ENCODE results near the gene CCL21.

DNA sequence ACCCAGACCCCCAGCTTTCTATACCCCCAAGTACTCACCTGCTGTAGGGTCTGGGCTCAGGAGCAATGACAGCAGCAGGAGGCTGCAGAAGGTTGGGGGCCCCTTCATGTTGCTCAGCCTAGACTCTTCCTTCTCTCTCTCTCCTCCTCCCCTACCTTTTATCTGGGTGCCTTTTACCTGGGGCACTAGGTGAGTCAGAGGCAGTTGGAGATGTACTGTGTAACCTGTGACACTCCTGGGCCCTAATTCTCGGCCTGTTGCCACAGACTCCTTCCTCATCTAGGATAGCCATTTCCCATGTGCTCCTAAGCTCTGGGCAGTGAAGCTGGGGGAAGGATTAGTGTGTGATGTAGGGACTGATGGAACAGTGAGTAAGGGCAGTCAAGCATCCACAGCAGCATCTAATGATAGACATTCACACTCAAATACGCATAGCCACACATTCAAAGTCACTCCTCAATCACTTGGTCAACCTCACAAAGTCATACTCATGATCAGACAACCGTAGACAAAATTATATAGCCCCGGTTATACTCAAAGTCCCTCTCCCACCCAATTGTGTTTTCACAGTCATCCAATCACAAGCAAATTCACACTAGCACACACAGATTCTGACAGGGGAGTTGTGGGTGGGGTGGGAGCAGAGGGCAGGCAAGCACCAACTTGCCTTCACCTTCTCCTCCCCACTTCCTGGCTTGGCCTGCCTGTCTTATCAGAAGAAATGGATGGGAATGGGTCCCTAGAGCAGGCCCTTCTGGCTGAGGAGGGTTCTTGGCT, 47.2 kb downstream of the CCL21 start, which contains the start of gene CCL27:
- TF ChIP-seq, protein P1, sequence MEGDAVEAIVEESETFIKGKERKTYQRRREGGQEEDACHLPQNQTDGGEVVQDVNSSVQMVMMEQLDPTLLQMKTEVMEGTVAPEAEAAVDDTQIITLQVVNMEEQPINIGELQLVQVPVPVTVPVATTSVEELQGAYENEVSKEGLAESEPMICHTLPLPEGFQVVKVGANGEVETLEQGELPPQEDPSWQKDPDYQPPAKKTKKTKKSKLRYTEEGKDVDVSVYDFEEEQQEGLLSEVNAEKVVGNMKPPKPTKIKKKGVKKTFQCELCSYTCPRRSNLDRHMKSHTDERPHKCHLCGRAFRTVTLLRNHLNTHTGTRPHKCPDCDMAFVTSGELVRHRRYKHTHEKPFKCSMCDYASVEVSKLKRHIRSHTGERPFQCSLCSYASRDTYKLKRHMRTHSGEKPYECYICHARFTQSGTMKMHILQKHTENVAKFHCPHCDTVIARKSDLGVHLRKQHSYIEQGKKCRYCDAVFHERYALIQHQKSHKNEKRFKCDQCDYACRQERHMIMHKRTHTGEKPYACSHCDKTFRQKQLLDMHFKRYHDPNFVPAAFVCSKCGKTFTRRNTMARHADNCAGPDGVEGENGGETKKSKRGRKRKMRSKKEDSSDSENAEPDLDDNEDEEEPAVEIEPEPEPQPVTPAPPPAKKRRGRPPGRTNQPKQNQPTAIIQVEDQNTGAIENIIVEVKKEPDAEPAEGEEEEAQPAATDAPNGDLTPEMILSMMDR (IDR thresholded peaks at IDR 0.05): no peak
- TF ChIP-seq EZH2 (IDR thresholded peaks at IDR 0.05; ENCODE audit: borderline replicate concordance, insufficient read depth, low read depth, low read length, poor library complexity, severe bottlenecking): no peak
